Stimulated activated CD8-positive, alpha-beta memory T cell treated with anti-CD3 and anti-CD28 coated beads, Interleukin-2, amount 100 ng/mL, for 48 hours (primary cell): Measurements from ENCODE around the gene ATL2.
"Not testable (repeated sequence)": the region's sequence is repeated elsewhere in the genome, so short reads cannot be mapped to it uniquely, and the experiment has no call there.

Experiments used
- DNase-seq, 2 donors: peaks; one replicate each; pipeline ENCODE4 v3.0.0-alpha.2; 2020; ENCODE audit warnings: low read depth in 2 of 2

ATL2 gene

GRCh38 chr2:38377050-38377828, at the start of gene ATL2:
Gene ATL2 (minus strand): TSS chr2:38377273. CDS start chr2:38377260, 13 bp downstream.
- DNase-seq, result peak; percentile 87 to 89

- no peak for DNase-seq
These were observed 46.7 kb upstream of the ATL2 start for GRCh38 chr2:38423763-38424162.

GRCh38 chr2:38421274-38422056, 44.4 kb upstream of the ATL2 start:
- no peak for DNase-seq

- no peak for DNase-seq
These were observed 42.4 kb upstream of the ATL2 start for GRCh38 chr2:38419499-38419898.

- DNase-seq, result no peak
These were observed 41.7 kb upstream of the ATL2 start for GRCh38 chr2:38418735-38419134.

GRCh38 chr2:38417745-38418689, 40.9 kb upstream of the ATL2 start:
- no peak for DNase-seq

GRCh38 chr2:38416296-38417036, 39.4 kb upstream of the ATL2 start:
- DNase-seq, result no peak

GRCh38 chr2:38415728-38416291, 38.7 kb upstream of the ATL2 start:
- DNase-seq, result no peak

- DNase-seq, result no peak
These were observed 38.0 kb upstream of the ATL2 start for GRCh38 chr2:38415023-38415422.

- not testable (repeated sequence) for DNase-seq
These were observed 35.3 kb upstream of the ATL2 start for GRCh38 chr2:38412235-38412871.

- DNase-seq, result no peak
These were observed 32.4 kb upstream of the ATL2 start for GRCh38 chr2:38409156-38410102.

- DNase-seq, result no peak
These were observed 30.1 kb upstream of the ATL2 start for GRCh38 chr2:38407111-38407682.

- no peak for DNase-seq
These were observed 29.6 kb upstream of the ATL2 start for GRCh38 chr2:38406597-38407110.

- no peak for DNase-seq
These were observed 29.0 kb upstream of the ATL2 start for GRCh38 chr2:38405917-38406596.

GRCh38 chr2:38400513-38400912, 23.4 kb upstream of the ATL2 start:
- DNase-seq, result no peak

- no peak for DNase-seq
These were observed 21.7 kb upstream of the ATL2 start for GRCh38 chr2:38398739-38399138.

GRCh38 chr2:38394903-38395341, 17.8 kb upstream of the ATL2 start:
- DNase-seq, result no peak

GRCh38 chr2:38394041-38394440, 17.0 kb upstream of the ATL2 start:
- DNase-seq, result no peak
